ENCODE measurements around the gene MID1. TPM values are rescaled to one million over a fixed set of nuclear protein-coding genes. Genes with fewer than 3 reads are reported as not detected.

The MID1 gene
- total RNA-seq, result 35.7 TPM
- long read RNA-seq, full-length matches to known transcripts, result 13 of 42 reads
- long read RNA-seq, partial matches to known transcripts, result 14 of 42 reads
- long read RNA-seq, other reads (novel, unspliced or antisense), result 15 of 42 reads

GRCh38 chrX:10620121-10620699, at the start of gene MID1:
Gene MID1 (minus strand): TSS chrX:10620585. CDS start chrX:10567547, 53,038 bp downstream.
- intact Hi-C loops (cut with DNase I), result no loop called here
- no peak for DNase-seq (ENCODE audit: low spot score)

GRCh38 chrX:10667143-10667542, 46.8 kb upstream of the MID1 start:
- DNase-seq (ENCODE audit: low spot score), result no peak
- intact Hi-C loops (cut with DNase I), result no loop called here

GRCh38 chrX:10666102-10666501, 45.7 kb upstream of the MID1 start:
- DNase-seq (ENCODE audit: low spot score), result no peak
- intact Hi-C loops (cut with DNase I), result no loop called here

GRCh38 chrX:10665681-10666080, 45.3 kb upstream of the MID1 start:
- DNase-seq (ENCODE audit: low spot score), result no peak
- intact Hi-C loops (cut with DNase I), result no loop called here

GRCh38 chrX:10660171-10660570, 39.8 kb upstream of the MID1 start:
- intact Hi-C loops (cut with DNase I), result no loop called here
- DNase-seq (ENCODE audit: low spot score), result no peak

- intact Hi-C loops (cut with DNase I), result no loop called here
- no peak for DNase-seq (ENCODE audit: low spot score)
Measured at GRCh38 chrX:10656214-10656613, 35.8 kb upstream of the MID1 start.

- DNase-seq (ENCODE audit: low spot score), result no peak
- intact Hi-C loops (cut with DNase I), result no loop called here
Measured at GRCh38 chrX:10654960-10655359, 34.6 kb upstream of the MID1 start.

- intact Hi-C loops (cut with DNase I), result no loop called here
- DNase-seq (ENCODE audit: low spot score), result no peak
Measured at GRCh38 chrX:10653302-10653701, 32.9 kb upstream of the MID1 start.

GRCh38 chrX:10649265-10649664, 28.9 kb upstream of the MID1 start:
- no peak for DNase-seq (ENCODE audit: low spot score)
- intact Hi-C loops (cut with DNase I), result no loop called here

GRCh38 chrX:10648614-10649013, 28.2 kb upstream of the MID1 start:
- intact Hi-C loops (cut with DNase I), result no loop called here

GRCh38 chrX:10636851-10637250, 16.5 kb upstream of the MID1 start:
- DNase-seq (ENCODE audit: low spot score), result no peak

More at GRCh38 chrX:10648614-10649013, 28.2 kb upstream of the MID1 start:
- DNase-seq (ENCODE audit: low spot score), result no peak

GRCh38 chrX:10636337-10636736, 16.0 kb upstream of the MID1 start:
- intact Hi-C loops (cut with DNase I), result loop anchor here (5.0 kb wide), 1 partner anchor 444 kb away; no protein-coding TSS in a partner anchor
- DNase-seq (ENCODE audit: low spot score), result no peak

More at GRCh38 chrX:10636851-10637250, 16.5 kb upstream of the MID1 start:
- intact Hi-C loops (cut with DNase I), result loop anchor here (5.0 kb wide), 1 partner anchor 445 kb away; no protein-coding TSS in a partner anchor

GRCh38 chrX:10634392-10635161, 14.2 kb upstream of the MID1 start:
- intact Hi-C loops (cut with DNase I), result loop anchor here (5.0 kb wide), 1 partner anchor 442 kb away; no protein-coding TSS in a partner anchor
- no peak for DNase-seq (ENCODE audit: low spot score)

GRCh38 chrX:10633722-10634121, 13.3 kb upstream of the MID1 start:
- intact Hi-C loops (cut with DNase I), result no loop called here
- DNase-seq (ENCODE audit: low spot score), result no peak

GRCh38 chrX:10631416-10632145, 11.2 kb upstream of the MID1 start:
- no peak for DNase-seq (ENCODE audit: low spot score)
- intact Hi-C loops (cut with DNase I), result no loop called here

- no peak for DNase-seq (ENCODE audit: low spot score)
- intact Hi-C loops (cut with DNase I), result no loop called here
Measured at GRCh38 chrX:10630320-10630719, 9.9 kb upstream of the MID1 start.

- no peak for DNase-seq (ENCODE audit: low spot score)
- intact Hi-C loops (cut with DNase I), result no loop called here
Measured at GRCh38 chrX:10629905-10630304, 9.5 kb upstream of the MID1 start.

- intact Hi-C loops (cut with DNase I), result no loop called here
- no peak for DNase-seq (ENCODE audit: low spot score)
Measured at GRCh38 chrX:10628906-10629305, 8.5 kb upstream of the MID1 start.

- DNase-seq (ENCODE audit: low spot score), result no peak
Measured at GRCh38 chrX:10622197-10622596, 1.8 kb upstream of the MID1 start.

GRCh38 chrX:10619425-10620046, 849 bp downstream of the MID1 start:
- intact Hi-C loops (cut with DNase I), result loop anchor here (5.0 kb wide), 1 partner anchor 427 kb away; no protein-coding TSS in a partner anchor
- no peak for DNase-seq (ENCODE audit: low spot score)

More at GRCh38 chrX:10622197-10622596, 1.8 kb upstream of the MID1 start:
- intact Hi-C loops (cut with DNase I), result no loop called here
